OCI-LY3 (cell line): Measurements from ENCODE around the gene MED27.

ENCODE experiments used
- H2AFZ ChIP-seq: fragments of 200-600, 300-600 bp; shearing (Covaris generic); 2 replicates; pipeline ENCODE4 v1.6.0; 2014; ENCODE audit warnings: antibody characterized with exemption, low read depth, low read length
- H3K27ac ChIP-seq: fragments of 200-600, 300-600 bp; sonication (generic); 2 replicates; pipeline ENCODE4 v1.5.1; 2014; ENCODE audit warnings: mild to moderate bottlenecking, low read length, moderate library complexity, mixed read lengths
- H3K27me3 ChIP-seq: fragments of 200-600, 300-600 bp; sonication (generic); 2 replicates; pipeline ENCODE4 v1.6.1; 2014; ENCODE audit warnings: low read depth, low read length, mixed read lengths
- H3K36me3 ChIP-seq: fragments of 200-600, 300-600 bp; sonication (generic); replicated peaks from 2 replicates; pipeline ENCODE3; 2014; ENCODE audit warnings: low read depth, low read length, mixed read lengths
- H3K4me1 ChIP-seq: fragments of 300-600, 200-600 bp; sonication (generic); 2 replicates; pipeline ENCODE4 v1.6.1; 2014; ENCODE audit warnings: low read length, mixed read lengths
- H3K4me2 ChIP-seq: fragments of 200-600, 300-600 bp; sonication (generic); 2 replicates; pipeline ENCODE4 v1.6.1; 2014; ENCODE audit warnings: low read length, mixed read lengths
- H3K4me3 ChIP-seq: fragments of 300-600, 200-600 bp; sonication (generic); 2 replicates; pipeline ENCODE4 v1.5.1; 2014; ENCODE audit warnings: antibody characterized with exemption, mild to moderate bottlenecking, low read length, moderate library complexity
- H3K79me2 ChIP-seq: fragments of 300-600, 200-600 bp; shearing (Covaris generic); 2 replicates; pipeline ENCODE4 v1.6.1; 2014; ENCODE audit warnings: mild to moderate bottlenecking, low read length, mixed read lengths
- H3K9ac ChIP-seq: fragments of 300-600, 200-600 bp; shearing (Covaris generic); 2 replicates; pipeline ENCODE4 v1.6.0; 2014; ENCODE audit warnings: mild to moderate bottlenecking, low read length, moderate library complexity
- H3K9me3 ChIP-seq: fragments of 200-600, 300-600 bp; shearing (Covaris generic); 2 replicates; pipeline ENCODE4 v1.6.1; 2014; ENCODE audit warnings: low read length, mixed read lengths; ENCODE audit not compliant: insufficient read depth
- H4K20me1 ChIP-seq: fragments of 200-600, 300-600 bp; sonication (generic); 2 replicates; pipeline ENCODE4 v1.6.1; 2016; ENCODE audit warnings: low read length, mixed read lengths; ENCODE audit not compliant: insufficient read depth
- EZH2phosphoT487 ChIP-seq: fragments of 200-600 bp; shearing (Covaris generic); IDR thresholded peaks from 2 replicates; pipeline ENCODE4 v1.6.1; 2018; ENCODE audit warnings: antibody characterized with exemption, mixed run types, low read depth
- TF ChIP-seq, protein P1 (sequence below): fragments of 200-600, 300-600 bp; sonication (generic); IDR thresholded peaks from 2 replicates; pipeline ENCODE4 v1.5.1; 2014; ENCODE audit warnings: antibody characterized with exemption, low read length, low read depth

The MED27 gene

DNA sequence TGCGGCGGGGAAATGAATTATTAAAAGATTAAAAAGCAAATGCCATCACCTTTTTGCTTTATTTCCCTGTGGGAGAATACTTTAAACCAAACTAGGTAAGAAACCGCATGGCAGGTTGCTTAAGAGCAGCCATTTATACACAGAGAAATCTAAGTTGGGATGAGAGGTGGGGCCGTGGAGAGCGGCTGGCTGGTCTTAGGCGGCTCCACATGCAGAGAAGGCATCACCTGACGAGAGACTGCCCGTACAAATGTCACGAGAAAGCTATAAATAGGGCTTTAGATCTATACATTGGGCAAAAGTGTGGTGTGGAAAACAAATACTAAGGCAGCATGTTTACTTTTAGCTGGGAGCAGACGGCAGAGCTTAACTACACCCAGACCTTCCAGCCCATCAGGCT is 39.4 kb downstream of the MED27 start:
- peaks cover 26% of the 10 kb centered on the region for H3K79me2 ChIP-seq
- no peak overlapping the region for H3K4me3 ChIP-seq
- peaks cover 48% of the 10 kb centered on the region for H4K20me1 ChIP-seq
- no peak overlapping the region for H3K9ac ChIP-seq
- no peak overlapping the region for H2AFZ ChIP-seq
- TF ChIP-seq, protein P1, sequence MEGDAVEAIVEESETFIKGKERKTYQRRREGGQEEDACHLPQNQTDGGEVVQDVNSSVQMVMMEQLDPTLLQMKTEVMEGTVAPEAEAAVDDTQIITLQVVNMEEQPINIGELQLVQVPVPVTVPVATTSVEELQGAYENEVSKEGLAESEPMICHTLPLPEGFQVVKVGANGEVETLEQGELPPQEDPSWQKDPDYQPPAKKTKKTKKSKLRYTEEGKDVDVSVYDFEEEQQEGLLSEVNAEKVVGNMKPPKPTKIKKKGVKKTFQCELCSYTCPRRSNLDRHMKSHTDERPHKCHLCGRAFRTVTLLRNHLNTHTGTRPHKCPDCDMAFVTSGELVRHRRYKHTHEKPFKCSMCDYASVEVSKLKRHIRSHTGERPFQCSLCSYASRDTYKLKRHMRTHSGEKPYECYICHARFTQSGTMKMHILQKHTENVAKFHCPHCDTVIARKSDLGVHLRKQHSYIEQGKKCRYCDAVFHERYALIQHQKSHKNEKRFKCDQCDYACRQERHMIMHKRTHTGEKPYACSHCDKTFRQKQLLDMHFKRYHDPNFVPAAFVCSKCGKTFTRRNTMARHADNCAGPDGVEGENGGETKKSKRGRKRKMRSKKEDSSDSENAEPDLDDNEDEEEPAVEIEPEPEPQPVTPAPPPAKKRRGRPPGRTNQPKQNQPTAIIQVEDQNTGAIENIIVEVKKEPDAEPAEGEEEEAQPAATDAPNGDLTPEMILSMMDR, result no peak
- TF ChIP-seq EZH2phosphoT487, result no peak
- no peaks in the 10 kb centered on the region for H3K27me3 ChIP-seq
- H3K9me3 ChIP-seq, result no peaks in the 10 kb centered on the region
- peaks cover 11% of the 10 kb centered on the region for H3K4me1 ChIP-seq
- H3K4me2 ChIP-seq, result no peak overlapping the region
- H3K36me3 ChIP-seq, result no peaks in the 10 kb centered on the region
- no peak overlapping the region for H3K27ac ChIP-seq

DNA sequence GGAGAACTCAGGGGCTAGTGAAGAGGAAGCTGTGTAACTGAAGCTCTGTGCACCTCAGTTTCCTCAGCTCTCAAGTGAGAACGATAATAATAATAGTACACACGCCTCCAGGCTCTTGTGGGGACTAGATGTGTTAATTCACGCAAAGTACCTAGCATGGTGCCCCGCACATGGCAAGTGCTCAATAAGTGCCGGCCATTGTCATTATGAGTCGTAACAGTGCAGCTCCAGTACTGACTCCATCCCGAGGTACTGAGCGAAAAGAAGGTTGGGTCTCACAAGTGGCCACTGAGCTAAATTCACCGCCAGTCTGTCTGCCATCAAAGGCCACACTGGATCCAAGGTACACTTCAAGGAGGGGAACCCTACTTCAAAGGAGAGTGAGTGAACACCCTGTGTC is 40.4 kb downstream of the MED27 start:
- Histone ChIP-seq H3K9ac (no peak overlapping the region), H3K27me3 (no peaks in the 10 kb centered on the region), H3K79me2 (peaks cover 32% of the 10 kb centered on the region), H3K36me3 (no peaks in the 10 kb centered on the region), H3K4me3 (no peak overlapping the region), H2AFZ (no peak overlapping the region), H3K4me2 (no peak overlapping the region), H3K4me1 (peaks cover 11% of the 10 kb centered on the region), H4K20me1 (peaks cover 55% of the 10 kb centered on the region), H3K9me3 (no peaks in the 10 kb centered on the region), H3K27ac (no peak overlapping the region)
- TF ChIP-seq EZH2phosphoT487, result no peak
- TF ChIP-seq, protein P1, result no peak

DNA sequence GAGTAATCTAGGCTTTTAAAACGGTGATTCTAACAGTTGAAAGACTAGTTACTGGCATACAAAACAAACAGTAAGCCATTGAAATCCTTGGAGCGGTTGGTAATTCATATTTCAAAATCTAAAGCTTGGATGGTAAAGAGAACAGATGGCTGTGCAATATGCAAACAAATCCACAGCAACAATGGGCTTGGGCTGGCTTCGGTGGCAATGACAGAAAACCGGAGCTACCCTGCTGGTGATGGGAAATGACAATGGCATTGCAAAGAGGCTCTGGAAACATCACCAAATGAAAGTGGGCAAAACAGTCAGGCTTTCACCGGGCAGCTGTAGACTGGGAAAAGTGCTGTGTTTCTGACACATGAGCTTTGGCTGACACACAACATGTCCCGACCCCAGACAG is 42.2 kb downstream of the MED27 start:
- peaks cover 3% of the 10 kb centered on the region for H3K4me1 ChIP-seq
- no peak overlapping the region for H3K4me2 ChIP-seq
- peaks cover 30% of the 10 kb centered on the region for H3K79me2 ChIP-seq
- no peak for TF ChIP-seq EZH2phosphoT487
- TF ChIP-seq, protein P1, result no peak
- no peak overlapping the region for H3K27ac ChIP-seq
- H3K9me3 ChIP-seq, result no peaks in the 10 kb centered on the region
- no peak overlapping the region for H2AFZ ChIP-seq
- H3K9ac ChIP-seq, result no peak overlapping the region
- H3K4me3 ChIP-seq, result no peak overlapping the region
- no peaks in the 10 kb centered on the region for H3K27me3 ChIP-seq
- peaks cover 57% of the 10 kb centered on the region for H4K20me1 ChIP-seq
- H3K36me3 ChIP-seq, result no peaks in the 10 kb centered on the region

DNA sequence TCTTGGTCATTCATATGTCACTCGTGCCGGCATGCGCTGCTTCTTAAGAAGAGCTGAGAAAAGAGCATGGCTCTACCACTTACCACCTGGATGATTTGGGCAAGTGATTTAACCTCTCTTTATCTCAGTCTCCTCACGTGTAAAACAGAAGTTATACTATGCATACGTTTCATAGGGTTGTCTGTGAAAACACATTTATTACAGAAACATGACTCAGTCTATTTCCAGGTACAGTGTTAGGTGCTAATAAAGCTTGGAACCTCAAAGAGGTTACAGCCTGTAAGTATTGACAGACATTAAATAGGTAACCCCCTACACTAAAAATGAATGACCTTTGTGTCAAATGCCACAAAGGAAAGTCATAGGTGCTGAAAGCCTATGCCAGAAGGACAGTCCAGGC is 43.1 kb downstream of the MED27 start:
- H3K79me2 ChIP-seq, result peaks cover 27% of the 10 kb centered on the region
- no peaks in the 10 kb centered on the region for H3K36me3 ChIP-seq
- peaks cover 59% of the 10 kb centered on the region for H4K20me1 ChIP-seq
- no peak overlapping the region for H3K4me2 ChIP-seq
- H3K4me3 ChIP-seq, result no peak overlapping the region
- no peaks in the 10 kb centered on the region for H3K4me1 ChIP-seq
- H3K9ac ChIP-seq, result no peak overlapping the region
- no peak overlapping the region for H2AFZ ChIP-seq
- no peak overlapping the region for H3K27ac ChIP-seq
- no peaks in the 10 kb centered on the region for H3K27me3 ChIP-seq
- H3K9me3 ChIP-seq, result no peaks in the 10 kb centered on the region
- TF ChIP-seq EZH2phosphoT487, result no peak
- TF ChIP-seq, protein P1, result no peak
